ENCODE results near the gene RTN4.

The RTN4 gene

DNA sequence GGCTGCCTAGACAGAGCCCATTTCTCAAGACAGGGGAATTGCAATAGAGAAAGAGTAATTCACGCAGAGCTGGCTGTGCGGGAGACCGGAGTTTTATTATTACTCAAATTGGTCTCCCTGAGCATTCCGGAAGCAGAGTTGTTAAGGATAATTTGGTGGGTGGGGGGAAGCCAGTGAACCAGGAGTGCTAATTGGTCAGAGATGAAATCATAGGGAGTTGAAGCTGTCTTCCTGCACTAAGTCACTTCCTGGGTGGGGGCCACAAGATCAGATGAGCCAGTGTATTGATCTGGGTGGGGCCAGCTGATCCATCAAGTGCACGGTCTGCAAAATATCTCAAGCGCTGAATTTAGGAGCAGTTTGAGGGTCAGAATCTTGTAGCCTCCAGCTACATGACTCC, 84.8 kb downstream of the RTN4 start:
- Histone ChIP-seq H3K4me1 (ENCODE audit: control insufficient read depth, insufficient read depth, low read length) (no peaks in the 10 kb centered on the region), H3K27ac (ENCODE audit: insufficient read depth, low read depth, low read length, poor library complexity, severe bottlenecking) (no peak overlapping the region), H3K36me3 (ENCODE audit: control insufficient read depth, insufficient read depth, low read length) (no peaks in the 10 kb centered on the region), H3K27me3 (ENCODE audit: control insufficient read depth, insufficient read depth, low read length, poor library complexity, severe bottlenecking) (no peaks in the 10 kb centered on the region), H3K9me3 (ENCODE audit: control insufficient read depth, low read length) (no peaks in the 10 kb centered on the region), H3K4me3 (ENCODE audit: insufficient read depth, low read depth, low read length) (no peak overlapping the region)
- WGBS, 2 experiments, result 94% methylated on average over 6 of the region's 6 CpGs

DNA sequence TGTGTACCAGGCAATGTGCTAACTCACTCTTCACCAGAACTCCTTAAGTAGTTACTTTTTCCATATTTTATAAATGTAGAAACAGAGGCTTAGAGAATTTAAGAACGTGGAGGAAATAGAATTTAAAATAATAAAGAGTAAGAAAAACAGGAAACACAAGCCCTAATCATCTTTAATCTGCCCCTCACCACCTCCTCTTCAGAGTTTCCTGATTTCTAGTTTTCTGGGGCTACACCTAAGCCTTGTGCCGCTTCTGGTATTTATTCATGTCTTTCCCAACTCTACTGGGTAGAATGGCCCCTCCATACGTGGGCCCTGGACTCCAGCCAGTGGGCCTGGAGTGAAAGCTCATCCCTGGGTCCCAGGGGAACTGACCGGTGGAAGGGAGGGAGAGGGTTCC, 85.4 kb downstream of the RTN4 start:
- H3K27ac ChIP-seq (ENCODE audit: insufficient read depth, low read depth, low read length, poor library complexity, severe bottlenecking), result no peak overlapping the region
- H3K4me1 ChIP-seq (ENCODE audit: control insufficient read depth, insufficient read depth, low read length), result no peaks in the 10 kb centered on the region
- no peaks in the 10 kb centered on the region for H3K36me3 ChIP-seq (ENCODE audit: control insufficient read depth, insufficient read depth, low read length)
- WGBS, 2 experiments, result 95 to 96% methylated on average over 3 of the region's 4 CpGs
- no peak overlapping the region for H3K4me3 ChIP-seq (ENCODE audit: insufficient read depth, low read depth, low read length)
- no peaks in the 10 kb centered on the region for H3K9me3 ChIP-seq (ENCODE audit: control insufficient read depth, low read length)
- no peaks in the 10 kb centered on the region for H3K27me3 ChIP-seq (ENCODE audit: control insufficient read depth, insufficient read depth, low read length, poor library complexity, severe bottlenecking)

DNA sequence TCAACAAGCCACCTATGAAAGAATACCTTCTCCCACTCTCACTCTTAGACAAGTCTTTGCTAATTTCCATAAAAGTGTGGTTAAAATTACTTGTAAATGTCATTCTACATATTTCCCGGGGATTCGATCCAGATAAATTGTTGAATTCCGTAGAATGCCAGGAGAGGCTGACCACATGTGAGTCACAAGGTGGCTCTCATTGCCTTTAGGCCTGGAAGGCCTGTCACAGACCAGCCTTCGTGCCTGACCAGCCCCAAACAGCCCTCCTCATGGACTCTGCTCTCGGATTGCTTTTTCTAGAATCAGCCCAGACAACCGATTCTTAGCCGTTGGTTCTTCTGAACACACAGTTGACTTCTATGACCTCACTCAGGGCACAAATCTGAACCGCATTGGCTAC, 86.0 kb downstream of the RTN4 start:
- Histone ChIP-seq H3K4me3 (ENCODE audit: insufficient read depth, low read depth, low read length) (no peak overlapping the region), H3K4me1 (ENCODE audit: control insufficient read depth, insufficient read depth, low read length) (no peaks in the 10 kb centered on the region), H3K36me3 (ENCODE audit: control insufficient read depth, insufficient read depth, low read length) (no peaks in the 10 kb centered on the region), H3K27ac (ENCODE audit: insufficient read depth, low read depth, low read length, poor library complexity, severe bottlenecking) (no peak overlapping the region), H3K9me3 (ENCODE audit: control insufficient read depth, low read length) (no peaks in the 10 kb centered on the region), H3K27me3 (ENCODE audit: control insufficient read depth, insufficient read depth, low read length, poor library complexity, severe bottlenecking) (no peaks in the 10 kb centered on the region)
- WGBS, 2 experiments, result 94 to 95% methylated on average over 8 of the region's 8 CpGs

DNA sequence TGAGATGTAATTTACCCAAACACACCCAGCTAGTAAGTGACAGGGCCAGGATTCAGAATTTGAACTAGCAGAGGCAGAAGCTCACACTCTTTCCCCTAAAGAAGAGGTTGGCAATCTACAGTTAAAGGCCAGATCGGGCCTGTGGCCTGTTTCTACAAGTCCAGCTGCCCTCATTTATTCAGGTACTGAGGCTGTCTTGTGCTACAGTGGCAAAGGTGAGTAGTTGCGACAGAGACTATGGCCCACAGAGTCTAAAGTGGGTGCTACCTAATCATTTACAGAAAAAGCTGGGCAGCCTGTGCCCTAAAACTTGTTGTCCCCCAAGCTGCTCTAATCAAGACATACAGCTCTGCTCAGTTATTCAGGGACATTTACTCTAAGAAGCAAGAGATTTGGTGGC, 86.8 kb downstream of the RTN4 start:
- Histone ChIP-seq H3K9me3 (ENCODE audit: control insufficient read depth, low read length) (no peaks in the 10 kb centered on the region), H3K4me1 (ENCODE audit: control insufficient read depth, insufficient read depth, low read length) (no peaks in the 10 kb centered on the region), H3K27me3 (ENCODE audit: control insufficient read depth, insufficient read depth, low read length, poor library complexity, severe bottlenecking) (no peaks in the 10 kb centered on the region), H3K36me3 (ENCODE audit: control insufficient read depth, insufficient read depth, low read length) (no peaks in the 10 kb centered on the region), H3K27ac (ENCODE audit: insufficient read depth, low read depth, low read length, poor library complexity, severe bottlenecking) (no peak overlapping the region), H3K4me3 (ENCODE audit: insufficient read depth, low read depth, low read length) (no peak overlapping the region)
- WGBS, 2 experiments, result 92 to 95% methylated on average over 2 of the region's 2 CpGs

DNA sequence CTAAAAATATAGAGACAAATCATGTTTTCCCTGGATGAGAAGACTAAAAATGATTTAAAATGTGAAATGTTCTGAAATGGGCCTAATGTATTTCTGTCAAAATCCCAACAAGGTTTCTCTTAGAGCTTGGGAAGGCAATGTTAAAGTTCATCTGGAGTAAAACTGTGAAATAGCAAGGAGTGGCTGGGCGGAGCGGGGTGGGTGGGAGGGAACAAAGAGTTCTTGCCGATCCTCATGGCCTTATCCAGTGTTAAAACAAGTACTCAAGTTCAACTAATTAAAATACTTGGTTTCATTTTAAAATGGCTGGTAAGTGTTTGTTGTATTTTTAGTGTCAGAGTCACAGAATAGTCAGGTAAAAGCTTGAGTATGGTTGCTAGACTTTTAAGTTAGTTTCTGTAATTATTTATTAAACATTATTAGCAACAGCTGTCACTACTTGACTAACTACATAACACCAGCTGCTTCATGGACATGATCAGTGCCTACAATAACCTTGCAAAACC, 87.3 kb downstream of the RTN4 start:
- Histone ChIP-seq H3K36me3 (ENCODE audit: control insufficient read depth, insufficient read depth, low read length) (no peaks in the 10 kb centered on the region), H3K4me1 (ENCODE audit: control insufficient read depth, insufficient read depth, low read length) (no peaks in the 10 kb centered on the region), H3K27ac (ENCODE audit: insufficient read depth, low read depth, low read length, poor library complexity, severe bottlenecking) (no peak overlapping the region), H3K9me3 (ENCODE audit: control insufficient read depth, low read length) (no peaks in the 10 kb centered on the region), H3K27me3 (ENCODE audit: control insufficient read depth, insufficient read depth, low read length, poor library complexity, severe bottlenecking) (no peaks in the 10 kb centered on the region), H3K4me3 (ENCODE audit: insufficient read depth, low read depth, low read length) (no peak overlapping the region)
- WGBS, 2 experiments, result 96% methylated on average over 3 of the region's 3 CpGs; no CpG with 5 or more reads in 1 of the 2 experiments

DNA sequence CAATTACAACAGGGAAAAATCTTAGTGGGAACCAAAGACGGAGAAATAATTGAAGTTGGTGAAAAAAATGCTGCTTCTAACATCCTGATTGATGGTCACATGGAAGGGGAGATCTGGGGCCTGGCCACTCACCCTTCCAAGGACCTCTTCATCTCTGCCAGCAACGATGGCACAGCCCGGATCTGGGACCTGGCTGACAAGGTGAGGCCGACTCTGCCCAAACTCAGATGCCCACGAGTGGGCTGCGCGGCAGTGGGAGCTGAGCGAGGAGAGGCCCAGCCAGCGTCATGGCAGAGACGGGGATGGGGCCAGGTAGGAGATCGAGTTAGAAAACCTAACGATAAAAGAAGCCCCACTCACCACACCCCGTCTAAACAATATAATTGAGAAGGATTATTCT, 87.7 kb downstream of the RTN4 start:
- H3K4me3 ChIP-seq (ENCODE audit: insufficient read depth, low read depth, low read length), result no peak overlapping the region
- H3K9me3 ChIP-seq (ENCODE audit: control insufficient read depth, low read length), result no peaks in the 10 kb centered on the region
- H3K36me3 ChIP-seq (ENCODE audit: control insufficient read depth, insufficient read depth, low read length), result no peaks in the 10 kb centered on the region
- H3K27me3 ChIP-seq (ENCODE audit: control insufficient read depth, insufficient read depth, low read length, poor library complexity, severe bottlenecking), result no peaks in the 10 kb centered on the region
- WGBS, 2 experiments, result 89 to 91% methylated on average over 9 to 13 of the region's 13 CpGs
- no peak overlapping the region for H3K27ac ChIP-seq (ENCODE audit: insufficient read depth, low read depth, low read length, poor library complexity, severe bottlenecking)
- peaks cover 1% of the 10 kb centered on the region for H3K4me1 ChIP-seq (ENCODE audit: control insufficient read depth, insufficient read depth, low read length)

DNA sequence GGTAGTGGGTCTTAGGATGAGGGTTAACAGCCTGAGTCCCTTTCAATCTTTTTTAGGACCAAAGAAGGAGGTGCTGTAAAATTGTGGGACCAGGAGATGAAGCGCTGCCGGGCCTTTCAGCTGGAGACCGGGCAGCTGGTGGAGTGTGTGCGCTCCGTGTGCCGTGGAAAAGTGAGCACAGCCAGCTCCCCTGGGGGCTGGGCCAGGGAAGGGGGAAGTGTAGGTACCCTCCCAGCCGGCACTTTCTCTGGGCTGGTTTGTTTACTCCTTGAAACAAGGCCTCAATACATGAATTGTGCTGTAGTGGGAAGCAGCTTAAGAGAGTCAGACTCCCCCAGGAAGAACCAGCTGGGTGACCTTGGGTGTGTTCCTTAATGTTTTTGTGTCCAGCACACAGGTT, 90.1 kb downstream of the RTN4 start:
- WGBS, 2 experiments, result 76 to 79% methylated on average over 7 of the region's 7 CpGs
- Histone ChIP-seq H3K27ac (ENCODE audit: insufficient read depth, low read depth, low read length, poor library complexity, severe bottlenecking) (no peak overlapping the region), H3K9me3 (ENCODE audit: control insufficient read depth, low read length) (no peaks in the 10 kb centered on the region), H3K4me3 (ENCODE audit: insufficient read depth, low read depth, low read length) (no peak overlapping the region), H3K27me3 (ENCODE audit: control insufficient read depth, insufficient read depth, low read length, poor library complexity, severe bottlenecking) (no peaks in the 10 kb centered on the region), H3K4me1 (ENCODE audit: control insufficient read depth, insufficient read depth, low read length) (peaks cover 5% of the 10 kb centered on the region), H3K36me3 (ENCODE audit: control insufficient read depth, insufficient read depth, low read length) (no peaks in the 10 kb centered on the region)

DNA sequence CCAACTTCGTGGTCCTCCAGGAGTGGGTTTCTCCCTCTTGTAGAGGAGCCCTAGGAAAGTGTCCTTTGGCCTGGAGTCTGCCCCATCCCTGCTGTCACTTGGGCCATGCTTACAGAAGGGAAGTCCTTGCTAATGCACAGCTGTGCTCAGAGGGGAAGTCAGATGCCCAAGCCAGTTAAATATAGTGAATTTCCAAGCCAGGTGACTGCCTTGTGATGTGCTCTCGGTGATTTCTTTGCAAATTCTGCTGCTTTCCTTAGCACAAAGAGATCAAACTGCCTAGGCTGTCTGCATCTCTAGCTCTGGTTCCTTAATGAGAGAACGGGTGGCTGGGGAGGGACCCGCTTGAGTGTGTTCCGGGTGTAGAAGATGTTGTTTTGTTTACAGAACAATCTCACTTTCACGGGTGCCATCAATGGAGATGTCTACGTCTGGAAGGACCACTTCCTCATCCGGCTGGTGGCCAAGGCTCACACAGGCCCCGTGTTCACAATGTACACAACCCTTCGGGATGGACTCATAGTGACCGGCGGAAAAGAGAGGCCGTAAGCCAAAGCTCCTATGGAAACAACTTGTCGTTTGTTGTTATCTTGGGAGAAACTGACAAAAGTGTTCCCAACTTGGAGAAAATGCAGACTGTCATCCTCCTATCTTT, 91.4 kb downstream of the RTN4 start:
- Histone ChIP-seq H3K4me3 (ENCODE audit: insufficient read depth, low read depth, low read length) (no peak overlapping the region), H3K9me3 (ENCODE audit: control insufficient read depth, low read length) (no peaks in the 10 kb centered on the region), H3K27ac (ENCODE audit: insufficient read depth, low read depth, low read length, poor library complexity, severe bottlenecking) (no peak overlapping the region), H3K4me1 (ENCODE audit: control insufficient read depth, insufficient read depth, low read length) (peaks cover 5% of the 10 kb centered on the region), H3K27me3 (ENCODE audit: control insufficient read depth, insufficient read depth, low read length, poor library complexity, severe bottlenecking) (no peaks in the 10 kb centered on the region), H3K36me3 (ENCODE audit: control insufficient read depth, insufficient read depth, low read length) (no peaks in the 10 kb centered on the region)
- whole genome bisulfite sequencing, 2 experiments, result 93 to 95% methylated on average over 14 of the region's 14 CpGs

DNA sequence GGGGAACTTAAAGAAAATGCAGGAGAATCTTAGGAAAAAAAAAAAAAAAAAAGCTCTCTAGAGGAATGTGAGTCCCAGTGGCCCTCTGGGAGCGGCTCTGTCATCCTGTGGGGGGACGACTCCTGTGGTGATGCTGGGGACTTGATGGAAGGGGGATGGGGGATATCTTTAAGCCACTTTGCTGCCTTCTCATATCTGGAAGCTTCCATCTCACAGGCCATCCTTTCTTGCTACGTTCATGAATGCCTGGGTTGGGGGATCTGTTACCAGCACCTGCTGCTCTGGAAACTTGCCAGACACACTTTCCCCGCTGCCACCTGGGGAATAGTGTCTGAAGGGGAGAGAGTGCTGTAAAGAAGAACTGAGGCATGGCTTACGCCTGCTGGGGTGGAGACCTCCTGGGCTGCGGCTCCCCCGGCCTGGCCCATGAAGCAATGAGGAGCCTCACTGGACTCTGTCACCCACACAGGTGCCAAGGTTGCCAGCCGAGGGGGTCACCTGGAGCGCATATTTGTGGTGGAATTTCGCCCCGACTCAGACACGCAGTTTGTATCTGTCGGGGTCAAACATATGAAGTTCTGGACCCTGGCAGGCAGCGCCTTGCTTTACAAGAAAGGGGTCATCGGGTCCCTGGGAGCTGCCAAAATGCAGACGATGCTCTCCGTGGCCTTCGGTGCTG, 92.8 kb downstream of the RTN4 start:
- Histone ChIP-seq H3K27me3 (ENCODE audit: control insufficient read depth, insufficient read depth, low read length, poor library complexity, severe bottlenecking) (no peaks in the 10 kb centered on the region), H3K9me3 (ENCODE audit: control insufficient read depth, low read length) (no peaks in the 10 kb centered on the region), H3K27ac (ENCODE audit: insufficient read depth, low read depth, low read length, poor library complexity, severe bottlenecking) (no peak overlapping the region), H3K4me1 (ENCODE audit: control insufficient read depth, insufficient read depth, low read length) (peaks cover 5% of the 10 kb centered on the region), H3K36me3 (ENCODE audit: control insufficient read depth, insufficient read depth, low read length) (no peaks in the 10 kb centered on the region), H3K4me3 (ENCODE audit: insufficient read depth, low read depth, low read length) (no peak overlapping the region)
- WGBS, 2 experiments, result 80 to 82% methylated on average over 18 of the region's 18 CpGs

DNA sequence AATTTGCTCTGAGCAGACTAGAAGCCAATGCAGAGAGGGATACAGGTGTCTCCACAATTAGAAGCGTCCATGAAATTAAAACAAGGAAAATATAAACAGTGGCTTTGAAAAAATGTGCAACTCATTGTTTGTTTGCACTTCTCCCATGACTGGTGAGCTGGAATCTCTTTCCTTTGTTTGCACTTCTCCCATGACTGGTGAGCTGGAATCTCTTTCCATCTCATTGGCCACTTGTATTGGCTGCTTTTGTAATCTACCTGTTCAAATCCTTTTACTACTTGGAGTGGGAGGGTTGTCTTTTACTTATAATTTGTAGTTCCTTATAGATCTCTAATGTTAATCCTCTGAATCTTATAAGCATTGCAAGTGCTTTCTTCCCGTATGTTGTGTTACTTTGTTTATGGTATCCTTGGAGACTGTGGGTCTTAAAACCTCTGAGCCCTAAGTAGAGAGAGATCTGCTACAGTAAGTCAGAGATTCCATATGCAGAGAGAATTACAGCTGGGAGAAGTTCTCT, 94.1 kb downstream of the RTN4 start:
- H3K4me3 ChIP-seq (ENCODE audit: insufficient read depth, low read depth, low read length), result no peak overlapping the region
- peaks cover 5% of the 10 kb centered on the region for H3K4me1 ChIP-seq (ENCODE audit: control insufficient read depth, insufficient read depth, low read length)
- WGBS, 2 experiments, result 89 to 90% methylated on average over 2 of the region's 2 CpGs
- no peak overlapping the region for H3K27ac ChIP-seq (ENCODE audit: insufficient read depth, low read depth, low read length, poor library complexity, severe bottlenecking)
- no peaks in the 10 kb centered on the region for H3K27me3 ChIP-seq (ENCODE audit: control insufficient read depth, insufficient read depth, low read length, poor library complexity, severe bottlenecking)
- H3K9me3 ChIP-seq (ENCODE audit: control insufficient read depth, low read length), result no peaks in the 10 kb centered on the region
- H3K36me3 ChIP-seq (ENCODE audit: control insufficient read depth, insufficient read depth, low read length), result no peaks in the 10 kb centered on the region

Data from ectodermal cell (in vitro differentiated cells).